DOHH2 (cell line): ENCODE data around the gene NMD3.

Source experiments
- H3F3A ChIP-seq: fragments of 200-600 bp; sonication (generic), shearing (Covaris generic); 2 replicates; pipeline ENCODE4 v1.6.0; 2016; ENCODE audit warnings: antibody characterized with exemption, mild to moderate bottlenecking; ENCODE audit not compliant: control insufficient read depth, insufficient read depth
- H3K27ac ChIP-seq: fragments of 200-600 bp; sonication (generic); 2 replicates; pipeline ENCODE4 v1.5.1; 2014; ENCODE audit warnings: low read depth, mild to moderate bottlenecking, low read length, moderate library complexity
- H3K27me3 ChIP-seq: fragments of 200-600 bp; sonication (generic); 2 replicates; pipeline ENCODE4 v1.6.1; 2014; ENCODE audit warnings: mild to moderate bottlenecking, low read length, mixed read lengths; ENCODE audit not compliant: control insufficient read depth
- H3K36me3 ChIP-seq: fragments of 200-600 bp; sonication (generic); 2 replicates; pipeline ENCODE4 v1.6.1; 2014; ENCODE audit warnings: mild to moderate bottlenecking, low read length, moderate library complexity, mixed read lengths; ENCODE audit not compliant: control insufficient read depth
- H3K4me1 ChIP-seq: fragments of 200-600 bp; sonication (generic); 2 replicates; pipeline ENCODE4 v1.6.1; 2014; ENCODE audit warnings: mild to moderate bottlenecking, low read length, mixed read lengths; ENCODE audit not compliant: control insufficient read depth
- H3K4me2 ChIP-seq: fragments of 200-600 bp; sonication (generic); 2 replicates; pipeline ENCODE4 v1.6.0; 2014; ENCODE audit warnings: mild to moderate bottlenecking, low read length, moderate library complexity
- H3K4me3 ChIP-seq: fragments of 200-600 bp; sonication (generic); 2 replicates; pipeline ENCODE4 v1.5.1; 2014; ENCODE audit warnings: mild to moderate bottlenecking, low read length, mixed read lengths
- H3K79me2 ChIP-seq: fragments of 200-600 bp; sonication (generic); 2 replicates; pipeline ENCODE4 v1.6.1; 2014; ENCODE audit warnings: mild to moderate bottlenecking, low read length, mixed read lengths; ENCODE audit not compliant: control insufficient read depth
- H3K9me2 ChIP-seq: fragments of 200-600 bp; sonication (generic); replicated peaks from 2 replicates; pipeline ENCODE4 v1.6.1; 2014; ENCODE audit warnings: mild to moderate bottlenecking, low read length, mixed read lengths; ENCODE audit not compliant: control insufficient read depth
- H3K9me3 ChIP-seq: fragments of 200-600 bp; sonication (generic); 2 replicates; pipeline ENCODE4 v1.6.1; 2014; ENCODE audit warnings: antibody characterized with exemption, low read length, mixed read lengths; ENCODE audit not compliant: control insufficient read depth, insufficient read depth
- H4K20me1 ChIP-seq: fragments of 200-600 bp; sonication (generic); 2 replicates; pipeline ENCODE4 v1.6.0; 2014; ENCODE audit warnings: low read depth, mild to moderate bottlenecking, antibody characterized with exemption, low read length, moderate library complexity; ENCODE audit not compliant: control insufficient read depth, insufficient read depth
- EZH2phosphoT487 ChIP-seq: fragments of 200-600 bp; sonication (generic); IDR thresholded peaks from 2 replicates; pipeline ENCODE4 v1.6.1; 2017; ENCODE audit warnings: borderline replicate concordance, mild to moderate bottlenecking, antibody characterized with exemption, low read length, moderate library complexity, mixed read lengths
- TF ChIP-seq, protein P1 (sequence below): fragments of 200-600 bp; sonication (generic); IDR thresholded peaks from one replicate; pipeline ENCODE4 v1.5.1; 2014; ENCODE audit warnings: antibody characterized with exemption, mild to moderate bottlenecking, low read depth, low read length; ENCODE audit not compliant: poor library complexity, severe bottlenecking

NMD3 gene

DNA sequence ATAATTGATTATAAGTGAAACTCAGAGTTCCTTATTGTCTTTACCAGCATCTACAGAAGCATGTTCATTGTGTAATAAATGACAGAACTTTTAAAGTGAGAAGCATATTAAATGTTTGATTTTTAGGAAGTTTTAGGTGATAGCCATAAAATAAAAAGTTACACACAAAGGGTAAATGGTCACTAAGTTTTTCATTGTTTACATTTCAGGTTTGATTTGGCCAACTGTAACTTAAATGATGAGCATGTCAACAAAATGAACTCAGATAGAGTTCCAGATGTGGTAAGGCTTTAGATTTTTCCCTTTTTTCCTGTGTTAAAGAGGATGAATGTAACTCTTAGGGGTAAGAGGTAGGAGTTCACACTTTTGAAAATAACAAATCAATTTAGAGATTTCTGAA lies 25.9 kb downstream of the NMD3 start:
- 0 out of 2 replicates have a peak, but pooled peaks cover under 1% of the 10 kb centered on the region for H3K79me2 ChIP-seq
- no peaks in the 10 kb centered on the region for H3K9me2 ChIP-seq

DNA sequence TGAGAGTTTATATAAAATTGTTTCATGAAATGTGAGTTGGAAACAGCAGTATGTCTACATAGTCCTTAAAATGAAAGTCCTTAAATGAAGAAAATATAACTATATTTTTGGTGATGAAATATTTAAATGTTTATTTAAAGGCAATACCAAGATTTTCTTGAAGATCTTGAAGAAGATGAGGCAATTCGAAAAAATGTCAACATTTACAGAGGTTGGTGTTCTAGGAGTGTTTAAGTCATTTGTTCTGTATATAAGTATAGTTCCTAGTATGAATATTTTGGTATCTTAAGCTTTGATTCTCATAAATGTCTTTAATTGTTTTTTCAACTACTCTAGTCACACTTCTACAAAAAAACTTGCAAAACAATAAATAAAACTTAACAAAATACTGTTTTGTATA lies 29.0 kb downstream of the NMD3 start:
- Histone ChIP-seq H3K36me3 (peaks cover 89% of the 10 kb centered on the region), H3K4me3 (no peak overlapping the region)

More for the DNA sequence above, 25.9 kb downstream of the NMD3 start:
- no peaks in the 10 kb centered on the region for H3K27me3 ChIP-seq
- peaks cover 91% of the 10 kb centered on the region for H3K36me3 ChIP-seq
- no peaks in the 10 kb centered on the region for H3K4me1 ChIP-seq
- H3K9me3 ChIP-seq = no peaks in the 10 kb centered on the region
- no peaks in the 10 kb centered on the region for H3F3A ChIP-seq
- no peak overlapping the region for H3K4me3 ChIP-seq
- no peak overlapping the region for H3K4me2 ChIP-seq
- 0 out of 2 replicates have a peak, but pooled peaks cover 3% of the 10 kb centered on the region for H4K20me1 ChIP-seq
- no peak overlapping the region for H3K27ac ChIP-seq
- TF ChIP-seq, protein P1, sequence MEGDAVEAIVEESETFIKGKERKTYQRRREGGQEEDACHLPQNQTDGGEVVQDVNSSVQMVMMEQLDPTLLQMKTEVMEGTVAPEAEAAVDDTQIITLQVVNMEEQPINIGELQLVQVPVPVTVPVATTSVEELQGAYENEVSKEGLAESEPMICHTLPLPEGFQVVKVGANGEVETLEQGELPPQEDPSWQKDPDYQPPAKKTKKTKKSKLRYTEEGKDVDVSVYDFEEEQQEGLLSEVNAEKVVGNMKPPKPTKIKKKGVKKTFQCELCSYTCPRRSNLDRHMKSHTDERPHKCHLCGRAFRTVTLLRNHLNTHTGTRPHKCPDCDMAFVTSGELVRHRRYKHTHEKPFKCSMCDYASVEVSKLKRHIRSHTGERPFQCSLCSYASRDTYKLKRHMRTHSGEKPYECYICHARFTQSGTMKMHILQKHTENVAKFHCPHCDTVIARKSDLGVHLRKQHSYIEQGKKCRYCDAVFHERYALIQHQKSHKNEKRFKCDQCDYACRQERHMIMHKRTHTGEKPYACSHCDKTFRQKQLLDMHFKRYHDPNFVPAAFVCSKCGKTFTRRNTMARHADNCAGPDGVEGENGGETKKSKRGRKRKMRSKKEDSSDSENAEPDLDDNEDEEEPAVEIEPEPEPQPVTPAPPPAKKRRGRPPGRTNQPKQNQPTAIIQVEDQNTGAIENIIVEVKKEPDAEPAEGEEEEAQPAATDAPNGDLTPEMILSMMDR = no peak
- TF ChIP-seq EZH2phosphoT487 = no peak

DNA sequence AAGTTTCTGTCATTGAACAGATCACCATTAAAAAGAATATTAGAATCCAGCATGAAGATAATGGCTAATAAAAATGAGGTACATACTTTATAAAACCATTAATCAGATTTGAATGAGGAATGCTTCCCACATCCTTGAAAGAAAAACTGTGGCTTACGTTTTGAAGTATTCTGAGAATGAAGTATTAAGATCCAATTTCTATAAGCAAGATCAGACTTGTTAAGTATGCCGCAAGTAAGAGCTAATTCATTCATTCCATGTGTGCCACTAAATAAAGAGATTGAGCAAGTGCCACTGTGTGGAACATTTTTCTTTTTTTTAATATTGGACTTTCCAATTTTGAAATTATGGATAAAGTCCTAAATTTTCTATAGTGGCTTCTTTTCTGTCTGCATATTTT lies 30.6 kb downstream of the NMD3 start:
- Histone ChIP-seq H3K9me3 (no peaks in the 10 kb centered on the region), H3K36me3 (peaks cover 91% of the 10 kb centered on the region), H4K20me1 (no peaks in the 10 kb centered on the region), H3K9me2 (no peaks in the 10 kb centered on the region), H3K4me2 (no peak overlapping the region), H3K79me2 (no peaks in the 10 kb centered on the region), H3K4me1 (no peaks in the 10 kb centered on the region), H3F3A (no peaks in the 10 kb centered on the region), H3K27ac (no peak overlapping the region), H3K27me3 (no peaks in the 10 kb centered on the region), H3K4me3 (no peak overlapping the region)
- TF ChIP-seq, protein P1 = no peak
- TF ChIP-seq EZH2phosphoT487 = no peak

More for the DNA sequence above, 29.0 kb downstream of the NMD3 start:
- H3K79me2 ChIP-seq = no peaks in the 10 kb centered on the region
- no peaks in the 10 kb centered on the region for H3K9me3 ChIP-seq
- no peaks in the 10 kb centered on the region for H3K4me1 ChIP-seq
- H3K27ac ChIP-seq = no peak overlapping the region
- no peaks in the 10 kb centered on the region for H3K27me3 ChIP-seq
- TF ChIP-seq, protein P1 = no peak
- TF ChIP-seq EZH2phosphoT487 = no peak
- H3K4me2 ChIP-seq = no peak overlapping the region
- H3F3A ChIP-seq = no peaks in the 10 kb centered on the region
- no peaks in the 10 kb centered on the region for H3K9me2 ChIP-seq
- H4K20me1 ChIP-seq = no peaks in the 10 kb centered on the region
